ENCODE results near the gene ERMP1.

Gene ERMP1

GRCh38 chr9:5871785-5872184, 38.9 kb upstream of the ERMP1 start (continued):
- TF ChIP-seq TSHZ2 (CRISPR knock-in tag; IDR thresholded peaks at IDR 0.05) (no peak), ARNTL (CRISPR knock-in tag; IDR thresholded peaks at IDR 0.05; ENCODE audit: borderline replicate concordance, low read depth) (no peak)

GRCh38 chr9:5870691-5871090, 37.8 kb upstream of the ERMP1 start:
- no peak for ATAC-seq
- TF ChIP-seq ARNTL (CRISPR knock-in tag; IDR thresholded peaks at IDR 0.05; ENCODE audit: borderline replicate concordance, low read depth) = no peak
- TF ChIP-seq BACH2 (CRISPR knock-in tag; IDR thresholded peaks at IDR 0.05; ENCODE audit: borderline replicate concordance) = no peak
- TF ChIP-seq ZNF565 (CRISPR knock-in tag; conservative IDR thresholded peaks at IDR 0.05; ENCODE audit: low read depth) = no peak
- no peak for TF ChIP-seq ESRRG (CRISPR knock-in tag; IDR thresholded peaks at IDR 0.05)
- no peak for TF ChIP-seq ZNF70 (CRISPR knock-in tag; IDR thresholded peaks at IDR 0.05)
- no peak for TF ChIP-seq PPARA (CRISPR knock-in tag; IDR thresholded peaks at IDR 0.05; ENCODE audit: borderline replicate concordance)
- no peak for TF ChIP-seq PATZ1 (CRISPR knock-in tag; IDR thresholded peaks at IDR 0.05; ENCODE audit: borderline replicate concordance)
- no peak for TF ChIP-seq CSDC2 (CRISPR knock-in tag; IDR thresholded peaks at IDR 0.05)
- TF ChIP-seq SNAI2 (CRISPR knock-in tag; IDR thresholded peaks at IDR 0.05) = no peak
- no peak for TF ChIP-seq TCF4 (CRISPR knock-in tag; IDR thresholded peaks at IDR 0.05; ENCODE audit: borderline replicate concordance)
- no peak for TF ChIP-seq OSR1 (CRISPR knock-in tag; IDR thresholded peaks at IDR 0.05)
- no peak for TF ChIP-seq CSRNP3 (CRISPR knock-in tag; IDR thresholded peaks at IDR 0.05)
- TF ChIP-seq ZC3H10 (CRISPR knock-in tag; IDR thresholded peaks at IDR 0.05) = no peak
- TF ChIP-seq TSHZ2 (CRISPR knock-in tag; IDR thresholded peaks at IDR 0.05) = no peak
- no peak for TF ChIP-seq ZFP3 (CRISPR knock-in tag; IDR thresholded peaks at IDR 0.05)
- TF ChIP-seq CREB5 (CRISPR knock-in tag; IDR thresholded peaks at IDR 0.05; ENCODE audit: low read depth) = no peak
- TF ChIP-seq ZNF8 (CRISPR knock-in tag; IDR thresholded peaks at IDR 0.05) = no peak
- no peak for TF ChIP-seq RARB (CRISPR knock-in tag; IDR thresholded peaks at IDR 0.05)
- no peak for TF ChIP-seq POU6F1 (CRISPR knock-in tag; IDR thresholded peaks at IDR 0.05; ENCODE audit: borderline replicate concordance, low read depth)
- TF ChIP-seq ZFP30 (CRISPR knock-in tag; IDR thresholded peaks at IDR 0.05) = no peak

All from SK-N-SH treated with all-trans-retinoic acid at 6 μM for 48 hours (cell line).